MG63 (cell line): Measurements from ENCODE around the gene BOLA3. TPM values are rescaled to one million over a fixed set of nuclear protein-coding genes. Genes with fewer than 3 reads are reported as not detected.
"Not testable (repeated sequence)": the region's sequence is repeated elsewhere in the genome, so short reads cannot be mapped to it uniquely, and the experiment has no call there.

ENCODE experiments used
- DNase-seq: peaks from one replicate; pipeline ENCODE4 v3.0.0-alpha.2; 2020
- H3K27me3 ChIP-seq: fragments of 250-450 bp; sonication (Bioruptor Pico); 2 replicates; pipeline ENCODE4 v1.5.1; 2020; ENCODE audit warnings: mild to moderate bottlenecking, moderate library complexity
- H3K36me3 ChIP-seq: fragments of 250-450 bp; sonication (Bioruptor Pico); 2 replicates; pipeline ENCODE4 v1.5.1; 2020; ENCODE audit warnings: mild to moderate bottlenecking, moderate library complexity
- H3K4me3 ChIP-seq: fragments of 250-450 bp; sonication (Bioruptor Pico); 2 replicates; pipeline ENCODE4 v1.5.1; 2020; ENCODE audit warnings: mild to moderate bottlenecking, moderate library complexity
- H3K9me3 ChIP-seq: fragments of 250-450 bp; sonication (Bioruptor Pico); 2 replicates; pipeline ENCODE4 v1.5.1; 2020; ENCODE audit warnings: mild to moderate bottlenecking, moderate library complexity
- total RNA-seq: library from RNA; depleted of rRNA; stranded (reverse); fragments of >200 nt; shearing (Covaris generic); gene quantifications from 2 replicates; pipeline ENCODE4 v1.2.3, GENCODE V29; 2014; ENCODE audit warnings: low replicate concordance

BOLA3 gene
- total RNA-seq, 1 experiment from 2014 or later = 206 TPM

- H3K36me3 ChIP-seq = peaks cover 90% of the 10 kb centered on the region
- no peaks in the 10 kb centered on the region for H3K27me3 ChIP-seq
- no peak overlapping the region for H3K4me3 ChIP-seq
- DNase-seq = no peak
- H3K9me3 ChIP-seq = peaks cover 9% of the 10 kb centered on the region; the same call in 1 of the 2 replicates
Measured at GRCh38 chr2:74162951-74163350, 15.2 kb upstream of the BOLA3 start.

- Histone ChIP-seq H3K9me3 (no peaks in the 10 kb centered on the region), H3K27me3 (no peaks in the 10 kb centered on the region), H3K4me3 (no peak overlapping the region), H3K36me3 (peaks cover 68% of the 10 kb centered on the region)
- no peak for DNase-seq
Measured at GRCh38 chr2:74155830-74156229, 8.1 kb upstream of the BOLA3 start.

- no peaks in the 10 kb centered on the region for H3K27me3 ChIP-seq
- peaks cover 56% of the 10 kb centered on the region for H3K36me3 ChIP-seq
- no peak for DNase-seq
- no peak overlapping the region for H3K4me3 ChIP-seq
- H3K9me3 ChIP-seq = no peaks in the 10 kb centered on the region
Measured at GRCh38 chr2:74152954-74153353, 5.2 kb upstream of the BOLA3 start.

DNA sequence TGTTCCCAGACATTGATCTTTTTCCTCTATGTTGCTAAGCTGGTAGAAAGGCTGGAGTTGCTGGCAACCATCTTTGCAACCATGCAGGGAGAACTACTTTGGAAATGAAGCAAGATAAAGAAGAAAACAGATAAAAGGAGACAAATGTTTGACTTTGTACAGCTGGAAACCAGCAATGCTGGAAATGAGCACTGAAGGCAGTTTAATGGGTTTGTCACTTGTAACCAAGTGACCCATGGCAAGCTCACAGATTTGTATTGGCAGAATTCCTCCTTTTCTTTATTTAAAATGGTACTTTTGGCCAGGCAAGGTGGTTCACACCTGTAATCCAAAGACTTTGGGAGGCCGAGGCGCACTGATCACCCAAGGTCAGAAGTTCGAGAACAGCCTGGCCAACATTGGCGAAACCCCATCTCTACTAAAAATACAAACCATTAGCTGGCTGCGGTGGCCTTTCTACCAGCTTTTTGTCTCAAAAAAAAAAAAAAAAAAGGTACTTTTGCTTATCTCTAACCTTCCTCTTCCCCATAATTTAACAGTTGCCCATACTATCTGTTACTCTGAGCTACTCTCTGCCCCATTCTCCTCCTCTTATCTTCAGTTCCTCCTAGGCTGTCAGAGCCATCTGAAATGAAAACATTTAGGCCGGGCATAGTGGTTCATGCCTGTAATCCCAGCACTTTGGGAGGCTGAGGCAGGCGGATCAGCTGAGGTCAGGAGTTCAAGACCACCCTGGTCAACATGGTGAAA is 2.0 kb upstream of the BOLA3 start:
- Histone ChIP-seq H3K36me3 (peaks cover 37% of the 10 kb centered on the region), H3K27me3 (no peaks in the 10 kb centered on the region), H3K4me3 (no peak overlapping the region), H3K9me3 (no peaks in the 10 kb centered on the region)
- DNase-seq = no peak

- Histone ChIP-seq H3K27me3 (no peaks in the 10 kb centered on the region), H3K4me3 (peak overlapping the region; percentile 81), H3K9me3 (no peaks in the 10 kb centered on the region), H3K36me3 (peaks cover 33% of the 10 kb centered on the region)
- DNase-seq = no peak
Measured at GRCh38 chr2:74149247-74149525, 1.5 kb upstream of the BOLA3 start.

DNA sequence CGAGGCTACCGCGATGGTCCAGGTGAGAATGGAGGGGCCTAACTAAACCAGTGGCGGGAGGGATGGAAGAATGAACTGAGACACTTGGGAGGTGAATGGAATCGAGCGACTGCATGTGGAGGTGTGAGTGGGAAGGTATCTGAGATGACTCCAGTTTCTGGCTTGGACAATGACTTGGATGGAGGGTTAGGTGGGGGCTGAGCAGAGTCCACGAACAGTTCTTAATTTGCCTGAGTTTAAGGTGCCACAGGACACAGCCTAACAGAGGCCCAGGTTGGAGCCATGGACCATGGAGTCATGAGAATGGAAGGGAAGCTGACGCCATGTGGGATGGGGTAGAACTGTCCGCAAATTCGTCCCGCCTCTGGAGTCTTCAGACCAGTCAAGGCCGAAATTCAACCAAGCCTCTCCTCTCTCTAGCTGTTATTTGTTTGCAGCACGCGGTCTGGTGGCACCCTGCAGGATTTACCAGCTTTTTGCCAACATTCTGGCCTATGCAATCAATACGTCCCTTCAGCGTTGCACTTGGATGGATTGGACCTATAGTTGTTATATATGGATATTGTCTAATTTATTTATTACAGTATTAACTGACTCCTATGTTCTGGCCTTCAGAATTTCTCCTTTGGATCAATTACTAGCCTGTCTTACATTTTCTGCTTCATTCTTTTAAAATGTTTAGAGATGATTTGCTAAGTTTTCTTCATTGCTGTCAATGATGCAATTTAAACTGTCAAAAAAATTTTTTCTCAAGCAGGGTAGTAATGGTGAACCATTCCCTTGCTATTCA is 940 bp upstream of the BOLA3 start:
- Histone ChIP-seq H3K9me3 (no peaks in the 10 kb centered on the region), H3K27me3 (no peaks in the 10 kb centered on the region), H3K36me3 (peaks cover 30% of the 10 kb centered on the region), H3K4me3 (peak overlapping the region; percentile 81)
- peak; percentile 29 for DNase-seq

GRCh38 chr2:74146929-74147726 is 584 bp downstream of the BOLA3 start:
- peak; percentile 27 for DNase-seq
- Histone ChIP-seq H3K36me3 (peaks cover 25% of the 10 kb centered on the region), H3K27me3 (no peaks in the 10 kb centered on the region), H3K4me3 (peak overlapping the region; percentile 81), H3K9me3 (no peaks in the 10 kb centered on the region)

DNA sequence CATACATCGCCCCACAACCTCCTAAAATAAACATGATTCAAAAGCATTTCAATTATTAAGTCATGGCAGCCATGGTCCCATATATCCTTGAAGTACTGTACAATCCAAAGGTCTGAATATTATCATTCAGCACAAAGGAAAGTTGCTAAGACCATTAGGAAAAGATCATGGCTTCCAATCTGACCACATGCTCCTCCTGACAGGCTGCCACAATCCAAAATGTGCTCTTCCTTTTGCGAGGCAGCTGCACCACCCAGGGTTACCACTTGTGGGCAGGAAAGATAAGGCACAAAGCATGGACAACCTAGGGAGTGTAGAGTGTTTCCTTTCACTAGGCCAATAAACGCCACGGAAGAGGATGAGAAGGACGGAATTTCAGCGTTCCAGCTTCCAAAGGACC is 5.4 kb downstream of the BOLA3 start:
- peaks cover 19% of the 10 kb centered on the region for H3K36me3 ChIP-seq
- peak; percentile 18 for DNase-seq
- no peaks in the 10 kb centered on the region for H3K27me3 ChIP-seq
- no peak overlapping the region for H3K4me3 ChIP-seq
- H3K9me3 ChIP-seq = no peaks in the 10 kb centered on the region

- no peak for DNase-seq
- Histone ChIP-seq H3K36me3 (peaks cover 28% of the 10 kb centered on the region), H3K4me3 (no peak overlapping the region), H3K9me3 (no peaks in the 10 kb centered on the region), H3K27me3 (no peaks in the 10 kb centered on the region)
Measured at GRCh38 chr2:74138600-74139323, 8.9 kb downstream of the BOLA3 start.

DNA sequence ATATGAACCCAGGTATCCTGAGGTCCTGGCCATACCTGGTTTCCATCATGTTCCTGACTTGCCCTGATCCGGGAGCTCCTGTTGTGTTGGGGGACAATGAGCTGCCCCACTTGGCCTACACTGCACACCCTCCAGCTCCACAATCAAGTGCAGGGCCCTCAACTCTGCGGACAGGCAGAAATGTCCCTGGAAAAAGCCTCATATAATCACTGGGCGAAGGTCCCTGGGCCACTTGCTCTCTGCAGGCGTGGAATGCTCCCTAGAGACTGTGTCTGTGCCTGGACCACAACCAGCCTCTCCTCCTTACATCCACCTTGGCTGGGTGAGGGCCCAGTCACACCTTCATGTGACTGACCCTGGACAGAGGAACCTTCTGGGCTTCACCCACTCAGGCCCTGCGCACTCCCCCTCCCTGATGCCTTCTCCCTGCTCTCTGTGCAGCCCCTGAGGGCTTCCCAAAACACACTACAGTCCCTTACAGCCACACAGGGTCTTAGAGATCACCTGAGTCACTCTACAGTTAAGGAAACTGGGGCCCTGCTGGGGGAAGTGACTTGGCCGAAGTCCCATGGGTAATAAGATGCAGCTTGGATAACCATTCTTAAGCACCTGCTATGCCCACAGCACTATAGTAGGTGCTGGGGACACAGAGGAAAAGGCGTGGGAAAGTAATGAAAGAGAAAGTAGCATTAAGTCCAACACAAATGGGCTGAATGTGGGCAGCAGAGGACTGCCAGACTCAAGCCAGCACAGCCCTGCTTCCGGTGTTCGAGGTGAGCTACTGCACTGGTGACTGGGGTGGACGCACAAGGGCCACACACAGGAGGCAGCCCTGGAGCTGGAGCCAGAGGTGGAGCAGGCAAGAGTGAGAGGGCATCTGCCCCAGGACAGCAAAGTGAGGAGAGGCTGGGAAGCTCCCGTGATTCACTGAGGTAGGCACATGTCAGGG is 9.8 kb downstream of the BOLA3 start:
- H3K9me3 ChIP-seq = no peaks in the 10 kb centered on the region
- H3K36me3 ChIP-seq = peaks cover 31% of the 10 kb centered on the region
- H3K27me3 ChIP-seq = no peaks in the 10 kb centered on the region
- no peak for DNase-seq
- H3K4me3 ChIP-seq = no peak overlapping the region

GRCh38 chr2:74131901-74132300 is 15.8 kb downstream of the BOLA3 start:
- no peaks in the 10 kb centered on the region for H3K27me3 ChIP-seq
- H3K9me3 ChIP-seq = no peaks in the 10 kb centered on the region
- peaks cover 16% of the 10 kb centered on the region for H3K36me3 ChIP-seq
- DNase-seq = no peak
- no peak overlapping the region for H3K4me3 ChIP-seq

GRCh38 chr2:74130211-74130995 is 17.3 kb downstream of the BOLA3 start:
- H3K4me3 ChIP-seq = no peak overlapping the region
- no peak for DNase-seq
- peaks cover 15% of the 10 kb centered on the region for H3K36me3 ChIP-seq
- H3K27me3 ChIP-seq = no peaks in the 10 kb centered on the region
- no peaks in the 10 kb centered on the region for H3K9me3 ChIP-seq

GRCh38 chr2:74128206-74128605 is 19.5 kb downstream of the BOLA3 start:
- Histone ChIP-seq H3K36me3 (no peaks in the 10 kb centered on the region), H3K4me3 (no peak overlapping the region), H3K9me3 (no peaks in the 10 kb centered on the region), H3K27me3 (no peaks in the 10 kb centered on the region)
- DNase-seq = no peak

DNA sequence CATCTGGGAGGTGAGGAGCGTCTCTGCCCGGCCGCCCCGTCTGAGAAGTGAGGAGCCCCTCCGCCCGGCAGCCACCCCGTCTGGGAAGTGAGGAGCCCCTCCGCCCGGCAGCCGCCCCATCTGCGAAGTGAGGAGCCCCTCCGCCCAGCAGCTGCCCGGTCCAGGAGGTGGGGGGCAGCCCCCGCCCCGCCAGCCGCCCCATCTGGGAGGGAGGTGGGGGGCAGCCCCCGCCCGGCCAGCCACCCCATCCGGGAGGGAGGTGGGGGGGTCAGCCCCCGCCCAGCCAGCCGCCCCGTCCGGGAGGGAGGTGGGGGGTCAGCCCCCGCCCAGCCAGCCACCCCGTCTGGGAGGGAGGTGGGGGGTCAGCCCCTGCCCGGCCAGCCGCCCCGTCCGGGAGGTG is 23.8 kb downstream of the BOLA3 start:
- H3K4me3 ChIP-seq, H3K9me3 ChIP-seq, H3K27me3 ChIP-seq, H3K36me3 ChIP-seq, DNase-seq: not testable (repeated sequence)

DNA sequence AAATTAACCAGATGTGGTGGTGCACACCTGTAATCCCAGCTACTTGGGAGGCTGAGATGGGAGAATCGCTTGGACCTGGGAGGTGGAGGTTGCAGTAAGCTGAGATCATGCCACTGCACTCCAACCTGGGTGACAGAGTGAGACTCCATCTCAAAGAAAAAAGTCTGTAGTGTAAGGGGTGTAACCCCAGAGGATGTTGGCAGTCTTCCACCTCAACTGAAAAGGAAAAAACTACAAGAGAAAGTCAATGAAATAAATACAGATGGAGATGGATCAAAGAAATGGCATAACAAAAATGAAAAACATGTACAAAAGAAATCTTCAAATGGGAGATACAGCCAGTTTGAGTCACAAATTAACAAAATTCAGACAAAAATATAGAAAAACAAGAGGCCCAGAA is 25.9 kb downstream of the BOLA3 start:
- H3K4me3 ChIP-seq, H3K27me3 ChIP-seq, DNase-seq, H3K9me3 ChIP-seq, H3K36me3 ChIP-seq: not testable (repeated sequence)
